Neutrophil (primary cell): ENCODE measurements around the gene BAIAP2L2.
"Not testable (repeated sequence)": the region's sequence is repeated elsewhere in the genome, so short reads cannot be mapped to it uniquely, and the experiment has no call there.

Experiments
- H3K27ac ChIP-seq: fragments of 200-600 bp; sonication (generic); 2 replicates; pipeline ENCODE4 v1.5.1; 2016; ENCODE audit warnings: mild to moderate bottlenecking, moderate library complexity
- H3K27me3 ChIP-seq: fragments of 200-600 bp; sonication (generic); 2 replicates; pipeline ENCODE4 v1.6.0; 2016; ENCODE audit warnings: mild to moderate bottlenecking
- H3K36me3 ChIP-seq: fragments of 200-600 bp; sonication (generic); 2 replicates; pipeline ENCODE4 v1.5.1; 2017
- H3K4me1 ChIP-seq, 2 experiments: fragments of 200-600 bp in 1 of 2; sonication (generic) in 1 of 2; 1 replicate in 1 of 2; 2 replicates in 1 of 2; pipeline versions ENCODE4 v1.5.1 to v1.6.1; 2013 to 2016; ENCODE audit warnings: low read depth in 1 of 2, low read length in 1 of 2, mild to moderate bottlenecking in 1 of 2, moderate library complexity in 1 of 2; ENCODE audit not compliant: control insufficient read depth in 1 of 2, insufficient read depth in 1 of 2
- H3K4me3 ChIP-seq, 2 experiments: fragments of 200-600 bp in 1 of 2; sonication (generic) in 1 of 2; 1 replicate in 1 of 2; 2 replicates in 1 of 2; pipeline ENCODE4 v1.5.1; 2013 to 2016; ENCODE audit warnings: low read depth in 1 of 2, low read length in 1 of 2, mild to moderate bottlenecking in 1 of 2, moderate library complexity in 1 of 2
- H3K9me3 ChIP-seq: fragments of 200-600 bp; sonication (generic); 2 replicates; pipeline ENCODE4 v1.5.1; 2016
- CTCF ChIP-seq: fragments of 200-600 bp; sonication (generic); IDR thresholded peaks from 2 replicates; pipeline ENCODE4 v1.5.1; 2016; ENCODE audit warnings: antibody characterized with exemption

BAIAP2L2 gene

GRCh38 chr22:38122616-38123015, 12.1 kb upstream of the BAIAP2L2 start:
- Histone ChIP-seq H3K36me3 (peaks cover 14% of the 10 kb centered on the region), H3K4me3 (no peak overlapping the region)

GRCh38 chr22:38120359-38121110, 10.1 kb upstream of the BAIAP2L2 start:
- Histone ChIP-seq H3K4me3 (no peak overlapping the region), H3K9me3 (no peaks in the 10 kb centered on the region), H3K4me1 (no peaks in the 10 kb centered on the region), H3K27me3 (no peaks in the 10 kb centered on the region), H3K36me3 (peaks cover 14% of the 10 kb centered on the region), H3K27ac (no peak overlapping the region)
- no peak for TF ChIP-seq CTCF

More at GRCh38 chr22:38122616-38123015, 12.1 kb upstream of the BAIAP2L2 start:
- no peaks in the 10 kb centered on the region for H3K9me3 ChIP-seq
- no peaks in the 10 kb centered on the region for H3K27me3 ChIP-seq
- TF ChIP-seq CTCF, result no peak
- no peak overlapping the region for H3K27ac ChIP-seq
- no peaks in the 10 kb centered on the region for H3K4me1 ChIP-seq

GRCh38 chr22:38118747-38119146, 8.3 kb upstream of the BAIAP2L2 start:
- H3K9me3 ChIP-seq, H3K27me3 ChIP-seq, H3K4me1 ChIP-seq, H3K27ac ChIP-seq, H3K4me3 ChIP-seq: not testable (repeated sequence)
- peaks cover 12% of the 10 kb centered on the region for H3K36me3 ChIP-seq

GRCh38 chr22:38118182-38118581, 7.7 kb upstream of the BAIAP2L2 start:
- Histone ChIP-seq H3K27me3 (no peaks in the 10 kb centered on the region), H3K9me3 (no peaks in the 10 kb centered on the region)

GRCh38 chr22:38117556-38117955, 7.1 kb upstream of the BAIAP2L2 start:
- not testable (repeated sequence) for H3K4me1 ChIP-seq

More at GRCh38 chr22:38118182-38118581, 7.7 kb upstream of the BAIAP2L2 start:
- TF ChIP-seq CTCF, result no peak
- Histone ChIP-seq H3K36me3 (peaks cover 12% of the 10 kb centered on the region), H3K4me1 (peaks cover 0 to 3% of the 10 kb centered on the region in 2 experiments), H3K27ac (no peak overlapping the region), H3K4me3 (no peak overlapping the region)

GRCh38 chr22:38115423-38116205, 5.1 kb upstream of the BAIAP2L2 start:
- peaks cover 0 to 3% of the 10 kb centered on the region in 2 experiments for H3K4me1 ChIP-seq
- TF ChIP-seq CTCF, result no peak
- H3K36me3 ChIP-seq, result peaks cover 22% of the 10 kb centered on the region
- no peak overlapping the region for H3K27ac ChIP-seq
- H3K4me3 ChIP-seq, result no peak overlapping the region
- no peaks in the 10 kb centered on the region for H3K9me3 ChIP-seq
- H3K27me3 ChIP-seq, result no peaks in the 10 kb centered on the region

More at GRCh38 chr22:38117556-38117955, 7.1 kb upstream of the BAIAP2L2 start:
- peaks cover 12% of the 10 kb centered on the region for H3K36me3 ChIP-seq
- not testable (repeated sequence) for H3K9me3 ChIP-seq, H3K27ac ChIP-seq, H3K27me3 ChIP-seq, H3K4me3 ChIP-seq
